Upper lobe of right lung (tissue), 1 donor: ENCODE data around the gene FER1L5. TPM values are rescaled to one million over a fixed set of nuclear protein-coding genes. Genes with fewer than 3 reads are reported as not detected.

Source experiments
- ATAC-seq: fragments of 200-7000 bp; cut with Tn5 transposase; one replicate; pipeline ENCODE4 v1.9.1; 2020; ENCODE audit warnings: mild to moderate bottlenecking, moderate library complexity
- DNase-seq: peaks from one replicate; pipeline ENCODE4 v3.0.0-alpha.2; 2020
- H3K27ac ChIP-seq: fragments of 200-600 bp; one replicate; pipeline ENCODE4 v1.8.0; 2022
- H3K27me3 ChIP-seq: fragments of 200-600 bp; one replicate; pipeline ENCODE4 v1.8.0; 2022; ENCODE audit warnings: mild to moderate bottlenecking
- H3K36me3 ChIP-seq: fragments of 200-600 bp; one replicate; pipeline ENCODE4 v1.8.0; 2022
- H3K4me1 ChIP-seq: fragments of 200-600 bp; one replicate; pipeline ENCODE4 v1.8.0; 2022
- H3K4me3 ChIP-seq: fragments of 200-600 bp; one replicate; pipeline ENCODE4 v1.8.0; 2022; ENCODE audit warnings: mild to moderate bottlenecking
- H3K9me3 ChIP-seq: fragments of 200-600 bp; one replicate; pipeline ENCODE4 v1.8.0; 2022
- intact Hi-C: fragments of 100-400 bp; cut with DNase I; formaldehyde crosslinking; loops from one replicate; pipeline ENCODE4 v1.11.0; 2022
- total RNA-seq: library from RNA; stranded (reverse); fragmentation: NEBNext Ultra II Directional; extraction: Animal tissue kit (Norgen Biotek cat#: 25700); gene quantifications from one replicate; pipeline ENCODE4 v1.2.1, GENCODE V29; 2021
- TF ChIP-seq, protein P1 (sequence below): fragments of 200-600 bp; IDR thresholded peaks from one replicate; pipeline ENCODE4 v1.8.0; 2022; ENCODE audit warnings: antibody characterized with exemption
- donor health status: DM: no; HTN: yes; CAD: no; lungs with severe emphysema.

Gene FER1L5
- total RNA-seq, 1 donor from 2014 or later: 0.14 TPM

DNA sequence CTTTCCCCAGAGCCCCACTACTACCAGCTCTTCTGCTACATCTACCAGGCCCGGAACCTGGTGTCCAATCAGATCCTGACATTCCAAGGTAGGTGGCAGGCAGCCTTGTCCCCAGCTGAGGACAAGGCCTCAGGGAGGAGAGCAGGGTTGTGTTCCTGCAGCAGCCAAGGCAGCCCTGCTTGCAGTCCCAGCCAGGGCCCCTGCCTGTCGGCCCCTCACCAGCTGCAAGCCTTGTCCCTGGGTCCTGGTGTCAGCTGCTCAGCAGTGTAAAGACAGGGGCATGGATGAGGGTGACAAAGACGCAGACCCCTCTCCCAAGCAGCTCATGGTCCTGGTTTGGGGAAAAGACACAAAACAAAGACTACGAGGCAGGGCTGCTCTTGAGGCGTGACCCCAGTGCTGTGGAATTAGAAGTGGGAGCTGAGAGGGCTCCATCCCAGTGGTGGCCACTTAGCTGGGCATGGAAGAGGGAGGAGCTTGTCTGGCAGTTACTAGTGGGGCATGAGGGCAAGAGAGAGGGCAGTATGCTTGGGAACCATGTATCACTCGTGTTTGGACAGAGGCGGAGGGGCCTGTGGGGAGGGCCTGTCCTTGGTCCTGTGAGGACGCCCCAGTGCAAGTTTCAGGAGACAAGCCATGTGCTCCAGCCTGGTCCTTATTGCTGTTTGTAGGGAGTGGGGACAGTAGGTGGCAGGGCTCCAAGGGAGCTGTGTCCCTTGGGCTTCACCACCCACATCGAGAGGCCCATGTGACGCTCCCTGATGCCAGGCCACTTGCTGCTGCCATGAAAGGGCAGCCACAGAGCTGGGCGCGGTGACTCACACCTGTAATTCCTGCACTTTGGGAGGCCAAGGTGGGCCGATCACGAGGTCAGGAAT is 49.8 kb downstream of the FER1L5 start:
- TF ChIP-seq, protein P1, sequence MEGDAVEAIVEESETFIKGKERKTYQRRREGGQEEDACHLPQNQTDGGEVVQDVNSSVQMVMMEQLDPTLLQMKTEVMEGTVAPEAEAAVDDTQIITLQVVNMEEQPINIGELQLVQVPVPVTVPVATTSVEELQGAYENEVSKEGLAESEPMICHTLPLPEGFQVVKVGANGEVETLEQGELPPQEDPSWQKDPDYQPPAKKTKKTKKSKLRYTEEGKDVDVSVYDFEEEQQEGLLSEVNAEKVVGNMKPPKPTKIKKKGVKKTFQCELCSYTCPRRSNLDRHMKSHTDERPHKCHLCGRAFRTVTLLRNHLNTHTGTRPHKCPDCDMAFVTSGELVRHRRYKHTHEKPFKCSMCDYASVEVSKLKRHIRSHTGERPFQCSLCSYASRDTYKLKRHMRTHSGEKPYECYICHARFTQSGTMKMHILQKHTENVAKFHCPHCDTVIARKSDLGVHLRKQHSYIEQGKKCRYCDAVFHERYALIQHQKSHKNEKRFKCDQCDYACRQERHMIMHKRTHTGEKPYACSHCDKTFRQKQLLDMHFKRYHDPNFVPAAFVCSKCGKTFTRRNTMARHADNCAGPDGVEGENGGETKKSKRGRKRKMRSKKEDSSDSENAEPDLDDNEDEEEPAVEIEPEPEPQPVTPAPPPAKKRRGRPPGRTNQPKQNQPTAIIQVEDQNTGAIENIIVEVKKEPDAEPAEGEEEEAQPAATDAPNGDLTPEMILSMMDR: no peak
- ATAC-seq (peak; percentile 76), DNase-seq (peak; percentile 85)
- Histone ChIP-seq H3K9me3 (no peaks in the 10 kb centered on the region), H3K27me3 (no peaks in the 10 kb centered on the region), H3K36me3 (no peaks in the 10 kb centered on the region), H3K4me3 (no peak overlapping the region), H3K4me1 (no peaks in the 10 kb centered on the region), H3K27ac (no peak overlapping the region)
- intact Hi-C loops: no loop called here

DNA sequence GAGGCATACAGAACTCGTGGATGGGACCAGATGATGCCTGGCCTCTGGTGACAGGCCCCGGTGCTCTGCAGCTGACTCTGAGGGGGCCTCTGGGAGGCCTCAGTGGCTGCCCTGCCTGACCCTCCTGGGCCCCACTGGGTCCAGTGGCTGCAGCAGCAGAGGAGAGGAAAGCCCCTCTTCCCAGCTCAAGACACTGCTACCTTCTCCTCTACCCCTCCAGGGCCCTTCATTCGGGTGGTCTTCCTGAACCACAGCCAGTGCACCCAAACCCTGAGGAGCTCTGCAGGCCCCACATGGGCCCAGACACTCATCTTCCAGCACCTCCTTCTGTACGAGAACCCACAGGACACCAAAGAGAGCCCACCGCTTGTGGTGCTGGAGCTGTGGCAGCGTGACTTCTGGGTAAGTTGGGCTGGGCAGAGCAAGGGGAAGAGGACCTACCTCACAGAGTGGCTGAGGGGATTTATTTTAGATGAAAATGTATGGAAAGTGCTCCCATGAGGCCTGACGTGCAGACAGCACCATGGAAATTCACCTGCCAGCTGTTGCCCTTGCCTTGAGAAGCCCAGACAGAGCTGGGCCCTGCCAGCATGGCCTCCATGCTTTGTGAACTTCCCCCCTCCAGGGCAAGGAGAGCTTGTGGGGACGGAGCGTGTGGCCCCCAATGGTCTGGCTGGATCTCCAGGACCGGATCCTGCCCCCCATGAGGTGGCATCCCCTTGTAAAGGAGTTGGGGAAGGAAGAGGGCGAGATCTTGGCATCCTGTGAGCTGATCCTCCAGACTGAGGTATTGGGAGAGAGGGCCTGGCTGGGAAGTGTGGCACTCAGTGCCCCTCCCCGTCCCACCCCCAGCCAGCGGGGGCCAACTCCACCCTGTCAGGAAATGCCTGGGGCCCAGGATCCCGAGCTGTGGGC is 51.0 kb downstream of the FER1L5 start:
- intact Hi-C loops: no loop called here
- Histone ChIP-seq H3K4me3 (no peak overlapping the region), H3K27ac (no peak overlapping the region), H3K36me3 (no peaks in the 10 kb centered on the region), H3K9me3 (no peaks in the 10 kb centered on the region), H3K4me1 (no peaks in the 10 kb centered on the region), H3K27me3 (no peaks in the 10 kb centered on the region)
- ATAC-seq (no peak), DNase-seq (peak; percentile 58)
- TF ChIP-seq, protein P1: no peak

DNA sequence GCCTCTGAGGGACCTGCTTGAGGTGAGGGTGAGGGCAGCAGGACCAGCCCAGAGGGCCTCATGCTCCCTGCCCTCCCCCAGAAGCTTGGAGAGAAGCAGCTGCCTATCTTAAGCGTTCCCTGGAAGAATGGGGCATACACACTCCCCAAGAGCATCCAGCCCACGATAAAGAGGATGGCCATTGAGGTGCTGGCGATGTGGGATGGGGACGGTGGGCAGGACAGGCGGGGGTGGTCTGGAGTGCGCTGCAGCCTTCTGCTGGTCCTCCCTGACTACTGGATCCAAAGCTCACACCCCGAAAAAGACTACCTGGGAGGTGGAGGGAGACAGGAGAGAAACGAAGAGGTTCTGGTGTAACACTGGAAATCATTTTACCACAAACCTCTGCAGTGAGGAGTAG is 51.7 kb downstream of the FER1L5 start:
- TF ChIP-seq, protein P1: no peak
- Histone ChIP-seq H3K4me1 (no peaks in the 10 kb centered on the region), H3K36me3 (no peaks in the 10 kb centered on the region), H3K27me3 (no peaks in the 10 kb centered on the region), H3K4me3 (no peak overlapping the region), H3K9me3 (no peaks in the 10 kb centered on the region), H3K27ac (no peak overlapping the region)
- ATAC-seq (no peak), DNase-seq (peak; percentile 33)
- intact Hi-C loops: no loop called here

DNA sequence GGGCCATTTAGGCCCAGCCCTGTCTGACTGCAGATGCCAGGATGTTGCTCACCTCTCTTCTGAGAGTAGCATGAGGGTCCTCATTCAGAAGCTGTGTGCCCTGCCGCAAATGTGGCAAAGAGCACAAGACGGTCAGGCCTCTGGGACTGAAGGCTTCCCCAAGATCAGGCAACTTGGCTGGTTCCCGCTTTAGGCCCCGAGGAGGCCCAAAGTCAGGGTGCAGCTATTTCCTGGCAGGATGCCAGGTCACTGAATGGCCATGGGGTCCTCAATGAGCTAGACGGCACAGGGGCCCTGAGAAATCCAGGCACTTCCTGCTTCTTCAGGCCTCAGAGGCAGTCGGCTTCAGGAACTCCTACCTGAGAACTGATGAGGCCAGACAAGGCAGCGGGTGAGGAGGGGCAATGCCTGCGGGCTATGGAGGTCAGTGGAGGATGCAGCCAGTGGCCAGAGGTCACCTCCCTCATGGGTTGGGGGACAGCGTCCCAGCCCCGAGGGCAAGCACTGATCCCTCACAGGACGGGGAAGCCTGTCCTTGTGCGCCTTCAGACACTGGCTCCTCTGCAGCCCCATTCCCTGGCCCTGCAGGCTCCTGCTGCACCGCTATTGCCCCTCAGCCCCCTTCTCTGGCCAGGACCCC is 52.4 kb downstream of the FER1L5 start:
- TF ChIP-seq, protein P1: no peak
- no peaks in the 10 kb centered on the region for H3K4me1 ChIP-seq
- DNase-seq: peak; percentile 59
- intact Hi-C loops: no loop called here
- H3K27me3 ChIP-seq: no peaks in the 10 kb centered on the region
- H3K27ac ChIP-seq: no peak overlapping the region
- ATAC-seq: no peak
- no peaks in the 10 kb centered on the region for H3K36me3 ChIP-seq
- H3K4me3 ChIP-seq: no peak overlapping the region
- H3K9me3 ChIP-seq: no peaks in the 10 kb centered on the region

DNA sequence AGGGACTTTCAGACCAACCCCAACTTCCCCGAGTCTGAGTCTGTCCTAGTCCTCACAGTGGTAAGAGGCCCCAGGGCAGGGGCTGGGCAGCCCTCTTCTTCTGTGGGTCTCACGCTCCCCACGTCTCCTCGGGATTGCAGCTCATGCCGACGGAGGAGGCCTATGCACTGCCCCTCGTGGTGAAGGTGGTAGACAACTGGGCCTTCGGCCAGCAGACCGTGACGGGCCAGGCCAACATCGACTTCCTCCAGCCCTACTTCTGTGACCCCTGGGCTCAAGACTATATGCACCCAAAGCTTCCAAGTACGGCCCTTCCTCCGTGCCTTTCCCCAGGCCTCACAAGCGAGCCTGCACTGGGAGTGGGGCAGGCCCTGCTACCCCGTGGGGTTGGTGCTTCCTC is 53.0 kb downstream of the FER1L5 start:
- H3K4me1 ChIP-seq: no peaks in the 10 kb centered on the region
- H3K27ac ChIP-seq: no peak overlapping the region
- TF ChIP-seq, protein P1: no peak
- no peaks in the 10 kb centered on the region for H3K9me3 ChIP-seq
- H3K36me3 ChIP-seq: no peaks in the 10 kb centered on the region
- no peak overlapping the region for H3K4me3 ChIP-seq
- no peaks in the 10 kb centered on the region for H3K27me3 ChIP-seq
- ATAC-seq (no peak), DNase-seq (no peak)
- intact Hi-C loops: no loop called here
